Measurements from ENCODE around the gene C1QTNF4. TPM values are rescaled to one million over a fixed set of nuclear protein-coding genes. Genes with fewer than 3 reads are reported as not detected.

C1QTNF4 gene
- total RNA-seq, 2 experiments from 2014 or later, result 3.6 TPM; not detected in 1

DNA sequence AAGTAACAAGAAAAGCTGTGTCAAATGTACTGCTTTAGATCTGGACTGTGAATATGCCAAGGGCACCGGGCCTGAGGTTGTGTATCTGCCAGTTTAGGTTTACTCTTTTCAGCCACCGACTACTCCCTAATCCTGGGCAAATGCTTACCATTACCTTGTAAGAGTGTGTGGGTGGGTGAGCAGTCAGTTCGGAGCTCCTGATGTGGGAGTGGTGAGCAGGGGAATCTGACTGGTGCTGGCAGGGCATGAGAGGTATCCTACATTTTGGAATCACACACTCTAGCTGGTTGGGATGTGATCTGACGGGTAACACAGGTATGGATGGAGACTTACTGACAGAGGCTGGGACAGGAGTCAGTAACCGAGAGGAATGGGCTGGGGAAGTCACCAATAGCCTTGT, 10.4 kb downstream of the C1QTNF4 start:
- Histone ChIP-seq H3K9me2 (ENCODE audit: insufficient read depth, low read length) (no peaks in the 10 kb centered on the region), H3K36me3 (ENCODE audit: insufficient read depth, low read length) (peaks cover 63% of the 10 kb centered on the region), H3K27ac (ENCODE audit: low read depth, low read length, poor library complexity, severe bottlenecking) (no peak overlapping the region), H2AFZ (ENCODE audit: low read length) (no peak overlapping the region), H3K9me3 (ENCODE audit: low read length) (no peaks in the 10 kb centered on the region), H3K79me2 (ENCODE audit: insufficient read depth, low read depth, low read length) (peaks cover 25% of the 10 kb centered on the region), H3K4me1 (ENCODE audit: insufficient read depth, low read length, poor library complexity, severe bottlenecking) (peaks cover 9% of the 10 kb centered on the region), H4K20me1 (ENCODE audit: insufficient read depth, low read length) (no peaks in the 10 kb centered on the region), H3K4me3 (ENCODE audit: low read depth, low read length, poor library complexity, severe bottlenecking) (no peak overlapping the region), H3K4me2 (ENCODE audit: low read length) (no peak overlapping the region)
- TF ChIP-seq EZH2phosphoT487 (IDR thresholded peaks at IDR 0.05; ENCODE audit: borderline replicate concordance, low read depth, low read length), result no peak
- TF ChIP-seq, protein P1, sequence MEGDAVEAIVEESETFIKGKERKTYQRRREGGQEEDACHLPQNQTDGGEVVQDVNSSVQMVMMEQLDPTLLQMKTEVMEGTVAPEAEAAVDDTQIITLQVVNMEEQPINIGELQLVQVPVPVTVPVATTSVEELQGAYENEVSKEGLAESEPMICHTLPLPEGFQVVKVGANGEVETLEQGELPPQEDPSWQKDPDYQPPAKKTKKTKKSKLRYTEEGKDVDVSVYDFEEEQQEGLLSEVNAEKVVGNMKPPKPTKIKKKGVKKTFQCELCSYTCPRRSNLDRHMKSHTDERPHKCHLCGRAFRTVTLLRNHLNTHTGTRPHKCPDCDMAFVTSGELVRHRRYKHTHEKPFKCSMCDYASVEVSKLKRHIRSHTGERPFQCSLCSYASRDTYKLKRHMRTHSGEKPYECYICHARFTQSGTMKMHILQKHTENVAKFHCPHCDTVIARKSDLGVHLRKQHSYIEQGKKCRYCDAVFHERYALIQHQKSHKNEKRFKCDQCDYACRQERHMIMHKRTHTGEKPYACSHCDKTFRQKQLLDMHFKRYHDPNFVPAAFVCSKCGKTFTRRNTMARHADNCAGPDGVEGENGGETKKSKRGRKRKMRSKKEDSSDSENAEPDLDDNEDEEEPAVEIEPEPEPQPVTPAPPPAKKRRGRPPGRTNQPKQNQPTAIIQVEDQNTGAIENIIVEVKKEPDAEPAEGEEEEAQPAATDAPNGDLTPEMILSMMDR (conservative IDR thresholded peaks at IDR 0.05; ENCODE audit: low read length), result no peak
- CTCF ChIA-PET (ENCODE audit: unreplicated experiment), result no interaction called here
- POLR2A ChIA-PET, result no interaction called here
- BruUV-seq (replicated peaks), result no TSS peak
- DNase-seq (ENCODE audit: low spot score), result no peak
- intact Hi-C loops (cut with micrococcal nuclease; ENCODE audit: unreplicated experiment), result no loop called here

DNA sequence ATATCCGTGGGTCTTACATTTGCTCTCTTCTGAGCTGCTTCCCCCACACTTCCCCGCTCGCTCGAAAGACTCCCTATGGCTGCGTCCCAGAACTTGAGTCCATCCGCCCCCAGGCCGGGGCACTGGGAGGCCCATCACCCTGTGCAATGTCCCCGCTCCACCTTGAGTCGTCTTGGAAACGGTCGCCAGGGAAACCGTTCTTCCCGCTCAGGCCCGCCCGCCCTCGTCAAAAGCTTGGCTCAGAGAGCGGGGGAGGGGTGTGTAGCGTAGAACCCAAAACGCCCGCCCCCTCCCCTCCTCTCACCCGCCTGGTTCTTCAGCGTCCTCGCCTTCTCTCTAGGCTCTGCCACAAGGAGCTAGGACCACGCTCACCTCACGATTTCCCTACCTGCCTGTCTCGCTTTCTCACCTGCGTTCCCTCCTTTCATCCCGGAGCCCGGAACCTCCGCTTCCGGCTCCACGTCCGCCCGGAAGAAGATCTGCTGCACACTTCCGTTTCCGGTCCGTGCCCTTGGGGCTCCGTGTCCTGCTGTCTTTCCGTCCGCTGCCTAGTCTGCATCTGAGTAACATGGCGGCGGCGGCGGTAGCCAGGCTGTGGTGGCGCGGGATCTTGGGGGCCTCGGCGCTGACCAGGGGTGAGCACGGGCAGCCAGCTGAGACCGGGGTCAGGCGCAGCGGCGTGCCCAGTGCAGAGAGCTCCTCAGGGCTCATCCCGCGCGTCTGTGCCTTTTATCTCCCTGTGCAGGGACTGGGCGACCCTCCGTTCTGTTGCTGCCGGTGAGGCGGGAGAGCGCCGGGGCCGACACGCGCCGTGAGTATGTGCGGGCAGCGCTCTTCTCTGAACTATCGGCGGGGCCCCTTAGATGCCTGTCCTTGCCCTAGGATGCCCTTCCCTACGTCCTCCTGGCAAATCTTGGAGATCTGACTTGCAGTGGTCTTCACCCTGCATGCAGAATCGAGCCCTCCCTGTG, 15.4 kb downstream of the C1QTNF4 start, which contains the start of the genes KBTBD4 and NDUFS3:
Gene KBTBD4 (minus strand): TSS at position 447 of the 971 bp plus-strand sequence. CDS start 19 bp downstream, at position 428.
Gene NDUFS3 (plus strand): TSS at position 551 of the 971 bp plus-strand sequence. CDS start 18 bp downstream, at position 569.
- TF ChIP-seq EZH2phosphoT487 (IDR thresholded peaks at IDR 0.05; ENCODE audit: borderline replicate concordance, low read depth, low read length), result no peak
- TF ChIP-seq, protein P1 (conservative IDR thresholded peaks at IDR 0.05; ENCODE audit: low read length), result no peak
- Histone ChIP-seq H2AFZ (ENCODE audit: low read length) (peak within 1 kb of the TSS; percentile 54; the same call in 1 of the 2 replicates), H3K79me2 (ENCODE audit: insufficient read depth, low read depth, low read length) (peaks cover 43% of the 10 kb centered on the region), H3K27ac (ENCODE audit: low read depth, low read length, poor library complexity, severe bottlenecking) (peak within 1 kb of the TSS; percentile 40), H3K4me3 (ENCODE audit: low read depth, low read length, poor library complexity, severe bottlenecking) (peak within 1 kb of the TSS; percentile 85), H3K4me1 (ENCODE audit: insufficient read depth, low read length, poor library complexity, severe bottlenecking) (peaks cover 21% of the 10 kb centered on the region), H3K4me2 (ENCODE audit: low read length) (peak within 1 kb of the TSS; percentile 95), H3K36me3 (ENCODE audit: insufficient read depth, low read length) (peaks cover 73% of the 10 kb centered on the region), H3K9me2 (ENCODE audit: insufficient read depth, low read length) (no peaks in the 10 kb centered on the region), H3K9me3 (ENCODE audit: low read length) (no peaks in the 10 kb centered on the region), H4K20me1 (ENCODE audit: insufficient read depth, low read length) (no peaks in the 10 kb centered on the region)
- POLR2A ChIA-PET, result interaction anchor here (0.6 to 4.4 kb wide), 11 partner anchors 8 to 240 kb away, joined by 3 to 11 read pairs (median 4); no protein-coding TSS in a partner anchor
- intact Hi-C loops (cut with micrococcal nuclease; ENCODE audit: unreplicated experiment), result loop anchor here (1.0 to 10.0 kb wide), 3 partner anchors 26 to 136 kb away; partner anchors contain the start of genes AGBL2, CELF1 and MTCH2
- DNase-seq (ENCODE audit: low spot score), result peak; percentile 94
- BruUV-seq (replicated peaks), result TSS peak; percentile 77
- CTCF ChIA-PET (ENCODE audit: unreplicated experiment), result interaction anchor here (0.6 to 1.3 kb wide), 7 partner anchors 12 to 678 kb away, joined by 3 to 7 read pairs (median 5); partner anchors contain the start of gene PTPMT1

Data from OCI-LY7 (cell line).